HG02588 (cell line): ENCODE data around the gene CTNNBL1.
"Not testable (repeated sequence)": the region's sequence is repeated elsewhere in the genome, so short reads cannot be mapped to it uniquely, and the experiment has no call there.

Experiments used
- ATAC-seq: cut with Tn5 transposase; IDR thresholded peaks from one replicate; pipeline ENCODE4 v1.9.1; 2021; ENCODE audit warnings: mild to moderate bottlenecking, moderate library complexity; ENCODE audit not compliant: unreplicated experiment

CTNNBL1 gene

GRCh38 chr20:37706298-37706697 lies 12.5 kb downstream of the CTNNBL1 start:
- ATAC-seq: no peak

- ATAC-seq: no peak
These were observed 17.2 kb downstream of the CTNNBL1 start for GRCh38 chr20:37711001-37711400.

- ATAC-seq: no peak
These were observed 18.4 kb downstream of the CTNNBL1 start for GRCh38 chr20:37711994-37712964.

GRCh38 chr20:37713396-37713795 lies 19.6 kb downstream of the CTNNBL1 start:
- ATAC-seq: no peak

- no peak for ATAC-seq
These were observed 21.3 kb downstream of the CTNNBL1 start for GRCh38 chr20:37714978-37715672.

GRCh38 chr20:37721751-37722150 lies 27.9 kb downstream of the CTNNBL1 start:
- ATAC-seq: no peak

GRCh38 chr20:37722312-37722711 lies 28.5 kb downstream of the CTNNBL1 start:
- ATAC-seq: not testable (repeated sequence)

- ATAC-seq: no peak
These were observed 29.8 kb downstream of the CTNNBL1 start for GRCh38 chr20:37723668-37724067.

GRCh38 chr20:37725165-37725564 lies 31.3 kb downstream of the CTNNBL1 start:
- ATAC-seq: no peak

GRCh38 chr20:37725855-37726254 lies 32.0 kb downstream of the CTNNBL1 start:
- no peak for ATAC-seq

GRCh38 chr20:37726321-37726720 lies 32.5 kb downstream of the CTNNBL1 start:
- no peak for ATAC-seq

GRCh38 chr20:37726971-37727956 lies 33.4 kb downstream of the CTNNBL1 start:
- no peak for ATAC-seq

- no peak for ATAC-seq
These were observed 34.3 kb downstream of the CTNNBL1 start for GRCh38 chr20:37727957-37728634.

GRCh38 chr20:37728635-37728983 lies 34.8 kb downstream of the CTNNBL1 start:
- ATAC-seq: no peak

GRCh38 chr20:37729452-37729851 lies 35.6 kb downstream of the CTNNBL1 start:
- ATAC-seq: no peak

- no peak for ATAC-seq
These were observed 36.1 kb downstream of the CTNNBL1 start for GRCh38 chr20:37729909-37730308.

- no peak for ATAC-seq
These were observed 39.6 kb downstream of the CTNNBL1 start for GRCh38 chr20:37733416-37733815.

- ATAC-seq: no peak
These were observed 40.6 kb downstream of the CTNNBL1 start for GRCh38 chr20:37734228-37734985.

GRCh38 chr20:37735541-37735940 lies 41.7 kb downstream of the CTNNBL1 start:
- no peak for ATAC-seq

GRCh38 chr20:37736132-37736531 lies 42.3 kb downstream of the CTNNBL1 start:
- no peak for ATAC-seq
